ENCODE measurements around the gene SETSIP.

DNA sequence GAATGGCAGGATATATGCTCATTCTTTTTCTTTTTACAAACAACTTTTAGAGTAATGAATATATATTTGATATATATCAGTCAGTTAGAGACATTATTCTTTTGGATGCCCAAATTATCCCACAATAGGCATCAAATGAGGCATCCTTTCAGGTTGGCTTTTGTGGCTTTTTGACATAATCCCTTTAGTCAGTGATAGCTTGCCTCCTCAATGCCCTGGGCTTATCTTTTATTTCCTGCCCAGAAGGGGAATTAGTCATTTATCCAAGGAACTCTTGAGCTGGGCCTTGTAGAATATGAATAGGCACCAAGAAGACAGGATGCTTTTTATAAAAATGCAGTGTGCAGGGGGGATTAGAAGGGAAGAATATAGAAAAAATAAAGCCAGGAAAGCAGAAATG is 23.3 kb downstream of the SETSIP start:
- TF ChIP-seq, protein P1, sequence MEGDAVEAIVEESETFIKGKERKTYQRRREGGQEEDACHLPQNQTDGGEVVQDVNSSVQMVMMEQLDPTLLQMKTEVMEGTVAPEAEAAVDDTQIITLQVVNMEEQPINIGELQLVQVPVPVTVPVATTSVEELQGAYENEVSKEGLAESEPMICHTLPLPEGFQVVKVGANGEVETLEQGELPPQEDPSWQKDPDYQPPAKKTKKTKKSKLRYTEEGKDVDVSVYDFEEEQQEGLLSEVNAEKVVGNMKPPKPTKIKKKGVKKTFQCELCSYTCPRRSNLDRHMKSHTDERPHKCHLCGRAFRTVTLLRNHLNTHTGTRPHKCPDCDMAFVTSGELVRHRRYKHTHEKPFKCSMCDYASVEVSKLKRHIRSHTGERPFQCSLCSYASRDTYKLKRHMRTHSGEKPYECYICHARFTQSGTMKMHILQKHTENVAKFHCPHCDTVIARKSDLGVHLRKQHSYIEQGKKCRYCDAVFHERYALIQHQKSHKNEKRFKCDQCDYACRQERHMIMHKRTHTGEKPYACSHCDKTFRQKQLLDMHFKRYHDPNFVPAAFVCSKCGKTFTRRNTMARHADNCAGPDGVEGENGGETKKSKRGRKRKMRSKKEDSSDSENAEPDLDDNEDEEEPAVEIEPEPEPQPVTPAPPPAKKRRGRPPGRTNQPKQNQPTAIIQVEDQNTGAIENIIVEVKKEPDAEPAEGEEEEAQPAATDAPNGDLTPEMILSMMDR (IDR thresholded peaks at IDR 0.05): no peak
- no peak for TF ChIP-seq EP300 (IDR thresholded peaks at IDR 0.05)
- no peak for TF ChIP-seq POLR2A (IDR thresholded peaks at IDR 0.05)

All from tibial nerve (tissue), 4 donors.